A549 (cell line): ENCODE measurements around the gene CHKB.

Experiments
- CTCF ChIP-seq: fragments of >200 bp; sonication (Bioruptor Twin); formaldehyde crosslinking; IDR thresholded peaks from 3 replicates; pipeline ENCODE4 v1.5.1; 2016
- POLR2A ChIP-seq: IDR thresholded peaks from 2 replicates; pipeline ENCODE4 v1.6.1; 2012; ENCODE audit warnings: mild to moderate bottlenecking, low read length

GRCh38 chr22:50570861-50571260 lies 11.8 kb downstream of the CHKB start:
- TF ChIP-seq POLR2A (no peak), CTCF (no peak)
